Astrocyte of the spinal cord (primary cell): Measurements from ENCODE around the gene ZNF227.
"Not testable (repeated sequence)": the region's sequence is repeated elsewhere in the genome, so short reads cannot be mapped to it uniquely, and the experiment has no call there.

Source experiments
- DNase-seq: peaks from one replicate; pipeline ENCODE4 v3.0.0; 2011; ENCODE audit warnings: low read depth, low spot score
- H3K4me3 ChIP-seq: 2 replicates; pipeline ENCODE4 v1.5.1; 2011; ENCODE audit warnings: low read depth, mild to moderate bottlenecking, low read length, moderate library complexity
- in situ Hi-C: cut with HindIII; loops from 2 replicates; pipeline ENCODE4 v1.10.0; 2017; ENCODE audit warnings: low sequenced_read_pairs
- TF ChIP-seq, protein P1 (sequence below): IDR thresholded peaks from 2 replicates; pipeline ENCODE4 v1.5.1; 2012; ENCODE audit warnings: low read depth, mild to moderate bottlenecking, low read length, inconsistent platforms

Gene ZNF227

DNA sequence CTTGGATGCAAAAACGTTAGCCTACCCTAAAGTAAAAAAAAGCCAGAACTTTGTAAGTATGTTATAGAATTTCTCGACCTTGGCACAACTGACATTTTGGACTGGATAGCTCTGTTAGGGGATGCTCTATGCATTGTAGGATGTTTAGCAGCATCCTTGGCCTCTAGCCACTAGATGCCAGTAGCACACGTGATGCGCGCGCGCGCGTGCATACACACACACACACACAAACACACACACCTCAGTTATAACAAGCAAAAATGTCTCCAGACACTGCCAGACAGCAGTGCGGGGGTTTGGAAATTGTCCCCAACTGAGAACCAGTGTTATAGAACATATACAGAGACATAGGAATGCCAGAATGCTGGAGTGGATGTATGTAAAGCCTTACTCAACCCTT lies 30.2 kb upstream of the ZNF227 start:
- DNase-seq = no peak
- no peak overlapping the region for H3K4me3 ChIP-seq
- in situ Hi-C loops = no loop called here
- TF ChIP-seq, protein P1, sequence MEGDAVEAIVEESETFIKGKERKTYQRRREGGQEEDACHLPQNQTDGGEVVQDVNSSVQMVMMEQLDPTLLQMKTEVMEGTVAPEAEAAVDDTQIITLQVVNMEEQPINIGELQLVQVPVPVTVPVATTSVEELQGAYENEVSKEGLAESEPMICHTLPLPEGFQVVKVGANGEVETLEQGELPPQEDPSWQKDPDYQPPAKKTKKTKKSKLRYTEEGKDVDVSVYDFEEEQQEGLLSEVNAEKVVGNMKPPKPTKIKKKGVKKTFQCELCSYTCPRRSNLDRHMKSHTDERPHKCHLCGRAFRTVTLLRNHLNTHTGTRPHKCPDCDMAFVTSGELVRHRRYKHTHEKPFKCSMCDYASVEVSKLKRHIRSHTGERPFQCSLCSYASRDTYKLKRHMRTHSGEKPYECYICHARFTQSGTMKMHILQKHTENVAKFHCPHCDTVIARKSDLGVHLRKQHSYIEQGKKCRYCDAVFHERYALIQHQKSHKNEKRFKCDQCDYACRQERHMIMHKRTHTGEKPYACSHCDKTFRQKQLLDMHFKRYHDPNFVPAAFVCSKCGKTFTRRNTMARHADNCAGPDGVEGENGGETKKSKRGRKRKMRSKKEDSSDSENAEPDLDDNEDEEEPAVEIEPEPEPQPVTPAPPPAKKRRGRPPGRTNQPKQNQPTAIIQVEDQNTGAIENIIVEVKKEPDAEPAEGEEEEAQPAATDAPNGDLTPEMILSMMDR = no peak

DNA sequence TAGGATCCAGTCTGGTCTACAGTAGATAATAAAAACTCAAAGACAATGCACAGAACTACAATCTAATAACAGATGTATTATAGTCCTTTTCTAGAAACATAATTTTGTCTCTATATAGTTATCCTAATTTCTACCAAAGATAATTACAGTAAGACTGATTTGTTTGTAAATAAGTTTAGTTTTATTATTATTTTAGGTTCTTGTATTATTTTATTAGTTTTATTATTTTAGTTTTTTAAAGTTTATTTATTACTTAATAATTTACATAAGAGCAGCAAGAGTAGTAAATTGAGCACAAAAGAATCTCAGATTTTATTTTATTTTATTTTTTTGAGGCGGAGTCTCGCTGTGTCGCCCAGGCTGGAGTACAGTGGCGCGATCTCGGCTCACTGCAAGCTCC lies 22.3 kb upstream of the ZNF227 start:
- TF ChIP-seq, protein P1 = no peak
- H3K4me3 ChIP-seq = no peak overlapping the region
- no peak for DNase-seq
- in situ Hi-C loops = no loop called here

- in situ Hi-C loops = no loop called here
- H3K4me3 ChIP-seq = no peak overlapping the region
- TF ChIP-seq, protein P1 = no peak
Observed at GRCh38 chr19:44192127-44192526, 20.2 kb upstream of the ZNF227 start.

DNA sequence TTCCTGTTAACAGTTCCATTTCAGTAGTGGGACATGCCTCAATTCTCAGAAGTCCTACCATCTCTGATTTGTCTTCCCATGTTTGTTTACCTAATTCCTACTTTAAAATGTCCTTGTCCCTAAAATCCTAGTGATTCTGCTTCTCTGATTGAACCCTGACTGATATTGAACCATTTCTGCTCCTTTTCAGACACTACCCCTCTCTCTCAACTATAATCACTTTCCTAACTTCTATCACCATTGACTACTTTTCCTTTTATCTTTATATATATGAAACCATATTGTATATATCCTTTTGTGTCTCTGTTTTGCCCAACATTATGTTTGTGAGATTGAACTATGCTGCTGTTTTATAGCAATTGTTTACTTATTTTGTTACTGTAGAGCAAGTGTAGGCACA lies 15.6 kb upstream of the ZNF227 start:
- in situ Hi-C loops = no loop called here
- TF ChIP-seq, protein P1 = no peak
- no peak overlapping the region for H3K4me3 ChIP-seq
- DNase-seq = no peak

More at GRCh38 chr19:44192127-44192526, 20.2 kb upstream of the ZNF227 start:
- DNase-seq = no peak

- in situ Hi-C loops = no loop called here
- H3K4me3 ChIP-seq = no peak overlapping the region
- TF ChIP-seq, protein P1 = no peak
- DNase-seq = no peak
Observed at GRCh38 chr19:44202470-44202869, 9.9 kb upstream of the ZNF227 start.

GRCh38 chr19:44202974-44203373 lies 9.4 kb upstream of the ZNF227 start:
- TF ChIP-seq, protein P1 = no peak
- DNase-seq = no peak
- in situ Hi-C loops = no loop called here
- H3K4me3 ChIP-seq = no peak overlapping the region

- DNase-seq, in situ Hi-C loops, H3K4me3 ChIP-seq: not testable (repeated sequence)
Observed at GRCh38 chr19:44203877-44204276, 8.5 kb upstream of the ZNF227 start.
